Measurements from ENCODE around the gene MATN3. TPM values are rescaled to one million over a fixed set of nuclear protein-coding genes. Genes with fewer than 3 reads are reported as not detected.

MATN3 gene
- total and polyA plus RNA-seq, 9 of the 15 experiments (the other 6 are each of a cell fraction or from before 2014, with no cell fraction given) = not detected

DNA sequence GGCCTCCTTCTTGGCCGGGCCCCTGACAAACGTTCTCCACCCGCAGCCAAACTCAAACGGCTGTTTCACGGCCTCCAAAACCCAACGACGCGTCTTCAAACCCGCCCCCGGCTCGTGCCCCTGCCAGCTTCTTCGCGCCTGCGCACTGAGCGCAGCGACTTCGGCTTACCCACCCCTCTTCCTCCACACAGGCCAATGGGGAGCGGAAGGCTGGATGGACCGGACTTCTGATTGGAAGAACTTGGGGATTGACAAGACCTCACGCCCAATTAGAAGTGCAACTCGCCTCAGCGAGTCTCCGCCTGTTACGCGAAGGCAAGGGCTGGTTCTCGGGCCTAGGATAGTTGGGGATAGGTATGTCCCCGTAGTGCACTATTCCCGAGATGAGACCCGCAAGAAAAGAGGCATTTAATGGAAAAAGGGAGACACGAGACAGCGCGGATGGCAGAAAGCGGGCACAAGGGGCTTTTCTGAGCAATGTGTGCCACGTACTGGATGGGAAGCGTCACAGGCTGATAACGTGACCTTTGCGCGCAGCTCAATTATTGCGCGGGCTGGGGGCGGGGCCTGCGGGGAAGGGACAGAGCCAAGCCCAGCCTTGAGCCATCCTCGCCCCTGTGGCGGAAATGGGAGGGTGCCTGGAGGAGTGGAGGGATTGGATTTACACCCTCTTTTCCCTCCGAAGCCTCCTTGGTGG is 39.2 kb upstream of the MATN3 start, which contains the start of gene LAPTM4A (continued):
- peak; percentile 49; the same call in 1 of the 2 replicates for TF ChIP-seq ZNF175 (CRISPR knock-in tag; IDR thresholded peaks at IDR 0.05; ENCODE audit: low read depth)
- TF ChIP-seq POLR2A (conservative IDR thresholded peaks at IDR 0.05) = peak; percentile 91
- TF ChIP-seq ZC3H11A (IDR thresholded peaks at IDR 0.05; ENCODE audit: low read depth, low read length) = 0 out of 2 replicates have a peak, but pooled peaks have one; percentile 18
- TF ChIP-seq CTBP1 (IDR thresholded peaks at IDR 0.05; ENCODE audit: borderline replicate concordance) = peak; percentile 73
- no peak for TF ChIP-seq GTF2E2 (tag; IDR thresholded peaks at IDR 0.05)
- peak; percentile 48; the same call in 1 of the 2 replicates for TF ChIP-seq BCOR (IDR thresholded peaks at IDR 0.05)
- TF ChIP-seq CEBPB (tag; IDR thresholded peaks at IDR 0.05) = peak; percentile 54
- TF ChIP-seq, protein P1, sequence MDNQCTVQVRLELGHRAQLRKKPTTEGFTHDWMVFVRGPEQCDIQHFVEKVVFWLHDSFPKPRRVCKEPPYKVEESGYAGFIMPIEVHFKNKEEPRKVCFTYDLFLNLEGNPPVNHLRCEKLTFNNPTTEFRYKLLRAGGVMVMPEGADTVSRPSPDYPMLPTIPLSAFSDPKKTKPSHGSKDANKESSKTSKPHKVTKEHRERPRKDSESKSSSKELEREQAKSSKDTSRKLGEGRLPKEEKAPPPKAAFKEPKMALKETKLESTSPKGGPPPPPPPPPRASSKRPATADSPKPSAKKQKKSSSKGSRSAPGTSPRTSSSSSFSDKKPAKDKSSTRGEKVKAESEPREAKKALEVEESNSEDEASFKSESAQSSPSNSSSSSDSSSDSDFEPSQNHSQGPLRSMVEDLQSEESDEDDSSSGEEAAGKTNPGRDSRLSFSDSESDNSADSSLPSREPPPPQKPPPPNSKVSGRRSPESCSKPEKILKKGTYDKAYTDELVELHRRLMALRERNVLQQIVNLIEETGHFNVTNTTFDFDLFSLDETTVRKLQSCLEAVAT (IDR thresholded peaks at IDR 0.05) = peak; percentile 25 to 28; a peak in 2 of 4 replicates
- TF ChIP-seq, protein P2, sequence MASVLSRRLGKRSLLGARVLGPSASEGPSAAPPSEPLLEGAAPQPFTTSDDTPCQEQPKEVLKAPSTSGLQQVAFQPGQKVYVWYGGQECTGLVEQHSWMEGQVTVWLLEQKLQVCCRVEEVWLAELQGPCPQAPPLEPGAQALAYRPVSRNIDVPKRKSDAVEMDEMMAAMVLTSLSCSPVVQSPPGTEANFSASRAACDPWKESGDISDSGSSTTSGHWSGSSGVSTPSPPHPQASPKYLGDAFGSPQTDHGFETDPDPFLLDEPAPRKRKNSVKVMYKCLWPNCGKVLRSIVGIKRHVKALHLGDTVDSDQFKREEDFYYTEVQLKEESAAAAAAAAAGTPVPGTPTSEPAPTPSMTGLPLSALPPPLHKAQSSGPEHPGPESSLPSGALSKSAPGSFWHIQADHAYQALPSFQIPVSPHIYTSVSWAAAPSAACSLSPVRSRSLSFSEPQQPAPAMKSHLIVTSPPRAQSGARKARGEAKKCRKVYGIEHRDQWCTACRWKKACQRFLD (CRISPR knock-in tag; IDR thresholded peaks at IDR 0.05) = no peak
- TF ChIP-seq CEBPG (CRISPR knock-in tag; IDR thresholded peaks at IDR 0.05) = peak; percentile 66; the same call in 1 of the 2 replicates
- 0 out of 4 replicates have a peak, but pooled peaks of 1 of the 2 experiments have one; percentile 26 for TF ChIP-seq CEBPG (tag; conservative IDR thresholded peaks at IDR 0.05 in 1 of 2, IDR thresholded peaks at IDR 0.05 in 1 of 2)
- peak; percentile 100 for TF ChIP-seq ZFX (CRISPR knock-in tag; IDR thresholded peaks at IDR 0.05)
- TF ChIP-seq HDGF (IDR thresholded peaks at IDR 0.05) = peak; percentile 81; the same call in 1 of the 2 replicates
- peak; percentile 81; the same call in 1 of the 2 replicates for TF ChIP-seq TARDBP (IDR thresholded peaks at IDR 0.05)
- TF ChIP-seq TFAM (CRISPR knock-in tag; conservative IDR thresholded peaks at IDR 0.05) = no peak
- peak; percentile 100 for TF ChIP-seq PHF8 (IDR thresholded peaks at IDR 0.05; ENCODE audit: borderline replicate concordance, low read length)
- no peak for TF ChIP-seq ZNF586 (CRISPR knock-in tag; conservative IDR thresholded peaks at IDR 0.05)
- TF ChIP-seq CBX5 (IDR thresholded peaks at IDR 0.05; ENCODE audit: borderline replicate concordance, low read depth) = no peak
- peak; percentile 69; the same call in 1 of the 2 replicates for TF ChIP-seq GABPB1 (CRISPR knock-in tag; IDR thresholded peaks at IDR 0.05)
- no peak for TF ChIP-seq ZBED1 (IDR thresholded peaks at IDR 0.05)
- TF ChIP-seq, protein P3, sequence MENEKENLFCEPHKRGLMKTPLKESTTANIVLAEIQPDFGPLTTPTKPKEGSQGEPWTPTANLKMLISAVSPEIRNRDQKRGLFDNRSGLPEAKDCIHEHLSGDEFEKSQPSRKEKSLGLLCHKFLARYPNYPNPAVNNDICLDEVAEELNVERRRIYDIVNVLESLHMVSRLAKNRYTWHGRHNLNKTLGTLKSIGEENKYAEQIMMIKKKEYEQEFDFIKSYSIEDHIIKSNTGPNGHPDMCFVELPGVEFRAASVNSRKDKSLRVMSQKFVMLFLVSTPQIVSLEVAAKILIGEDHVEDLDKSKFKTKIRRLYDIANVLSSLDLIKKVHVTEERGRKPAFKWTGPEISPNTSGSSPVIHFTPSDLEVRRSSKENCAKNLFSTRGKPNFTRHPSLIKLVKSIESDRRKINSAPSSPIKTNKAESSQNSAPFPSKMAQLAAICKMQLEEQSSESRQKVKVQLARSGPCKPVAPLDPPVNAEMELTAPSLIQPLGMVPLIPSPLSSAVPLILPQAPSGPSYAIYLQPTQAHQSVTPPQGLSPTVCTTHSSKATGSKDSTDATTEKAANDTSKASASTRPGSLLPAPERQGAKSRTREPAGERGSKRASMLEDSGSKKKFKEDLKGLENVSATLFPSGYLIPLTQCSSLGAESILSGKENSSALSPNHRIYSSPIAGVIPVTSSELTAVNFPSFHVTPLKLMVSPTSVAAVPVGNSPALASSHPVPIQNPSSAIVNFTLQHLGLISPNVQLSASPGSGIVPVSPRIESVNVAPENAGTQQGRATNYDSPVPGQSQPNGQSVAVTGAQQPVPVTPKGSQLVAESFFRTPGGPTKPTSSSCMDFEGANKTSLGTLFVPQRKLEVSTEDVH (IDR thresholded peaks at IDR 0.05; ENCODE audit: low read depth, partially characterized antibody) = peak; percentile 81
- peak; percentile 57 to 64; a peak in 2 of 4 replicates for TF ChIP-seq TEAD1 (CRISPR knock-in tag; IDR thresholded peaks at IDR 0.05)
- no peak for TF ChIP-seq ZNF76 (CRISPR knock-in tag; IDR thresholded peaks at IDR 0.05; ENCODE audit: borderline replicate concordance)
- peak in 1 of 2 experiments; percentile 85; a peak in 1 of 4 replicates for TF ChIP-seq RCOR1 (IDR thresholded peaks at IDR 0.05; ENCODE audit: borderline replicate concordance in 1 of 2, low read depth in 2 of 2, low read length in 2 of 2)

Data from K562 (cell line).